ENCODE data around the gene AHR. TPM values are rescaled to one million over a fixed set of nuclear protein-coding genes. Genes with fewer than 3 reads are reported as not detected.
"Not testable (repeated sequence)": the region's sequence is repeated elsewhere in the genome, so short reads cannot be mapped to it uniquely, and the experiment has no call there.

Gene AHR
- total RNA-seq, 2 experiments from 2014 or later = 95.2 to 95.7 TPM

DNA sequence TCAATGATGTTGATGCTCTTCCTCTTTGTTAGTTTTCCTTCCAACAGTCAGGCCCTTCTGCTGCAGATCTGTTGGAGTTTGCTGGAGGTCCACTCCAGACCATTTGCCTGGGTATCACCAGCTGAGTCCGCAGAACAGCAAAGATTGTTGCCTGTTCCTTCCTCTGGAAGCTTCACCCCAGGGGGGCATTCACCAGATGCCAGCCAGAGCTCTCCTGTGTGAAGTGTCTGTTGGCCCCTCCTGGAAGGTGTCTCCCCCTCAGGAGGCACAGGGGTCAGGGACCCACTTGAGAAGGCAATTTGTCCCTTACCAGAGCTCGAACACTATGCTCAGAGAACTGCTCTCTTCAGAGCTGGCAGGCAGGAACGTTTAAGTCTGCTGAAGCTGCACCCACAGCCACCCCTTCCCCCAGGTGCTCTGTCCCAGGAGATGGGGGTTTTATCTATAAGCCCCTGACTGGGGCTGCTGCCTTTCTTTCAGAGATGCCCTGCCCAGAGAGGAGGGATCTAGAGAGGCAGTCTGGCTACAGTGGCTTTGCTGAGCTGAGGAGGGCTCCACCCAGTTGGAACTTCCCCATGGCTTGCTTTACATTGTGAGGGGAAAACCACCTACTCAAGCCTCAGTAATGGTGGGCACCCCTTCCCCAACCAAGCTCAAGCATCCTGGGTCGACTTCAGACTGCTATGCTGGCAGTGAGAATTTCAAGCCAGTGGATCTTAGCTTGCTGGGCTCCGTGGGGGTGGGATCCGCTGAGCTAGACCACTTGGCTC is 55.4 kb downstream of the AHR start:
- H3K36me3 Mint-ChIP-seq (ENCODE audit: low read depth) = peaks cover 15% of the 10 kb centered on the region
- H3K4me3 ChIP-seq (ENCODE audit: low read length); H3K4me1 ChIP-seq (ENCODE audit: insufficient read depth, low read length); H3K27me3 Mint-ChIP-seq; H3K9me3 ChIP-seq (ENCODE audit: control insufficient read depth in 1 of 2, insufficient read depth in 1 of 2, low read length in 2 of 2); H3K27ac ChIP-seq (ENCODE audit: low read depth in 1 of 2, low read length in 2 of 2); H3K4me3 Mint-ChIP-seq; intact Hi-C loops (cut with DNase I, micrococcal nuclease); H3K36me3 ChIP-seq (ENCODE audit: insufficient read depth, low read length); DNase-seq; POLR2A ChIA-PET; H3K27ac Mint-ChIP-seq; CTCF ChIA-PET; H3K27me3 ChIP-seq (ENCODE audit: control insufficient read depth in 1 of 2, insufficient read depth in 2 of 2, low read length in 2 of 2); H3K4me1 Mint-ChIP-seq (ENCODE audit: low read depth); ATAC-seq (ENCODE audit: poor library complexity): not testable (repeated sequence)
- H3K9me3 Mint-ChIP-seq = peaks cover 11% of the 10 kb centered on the region

DNA sequence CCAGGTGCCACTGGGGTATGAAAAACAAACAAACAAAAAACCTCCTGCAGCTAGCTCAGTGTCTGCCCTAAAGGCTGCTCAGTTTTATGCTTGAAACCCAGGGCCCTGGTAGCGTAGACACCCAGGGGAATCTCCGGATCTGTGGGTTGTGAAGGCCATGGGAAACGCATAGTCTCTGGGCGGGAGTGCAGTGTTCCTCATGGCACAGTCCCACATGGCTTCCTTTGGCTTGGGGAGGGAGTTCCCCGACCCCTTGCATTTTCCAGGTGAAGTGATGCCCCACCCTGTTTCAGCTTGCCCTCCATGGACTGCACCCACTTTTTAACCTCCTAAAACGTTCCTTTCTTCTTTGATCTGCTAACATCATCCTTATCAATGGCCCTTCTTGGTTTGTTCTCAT is 56.0 kb downstream of the AHR start:
- Mint-ChIP-seq H3K27me3 (no peaks in the 10 kb centered on the region), H3K4me1 (ENCODE audit: low read depth) (no peaks in the 10 kb centered on the region), H3K36me3 (ENCODE audit: low read depth) (peaks cover 15% of the 10 kb centered on the region), H3K27ac (no peak overlapping the region), H3K4me3 (no peak overlapping the region), H3K9me3 (peaks cover 11% of the 10 kb centered on the region)
- ChIA-PET CTCF (no interaction called here), POLR2A (no interaction called here)
- intact Hi-C loops (cut with DNase I, micrococcal nuclease) = no loop called here
- TF ChIP-seq, protein P1, sequence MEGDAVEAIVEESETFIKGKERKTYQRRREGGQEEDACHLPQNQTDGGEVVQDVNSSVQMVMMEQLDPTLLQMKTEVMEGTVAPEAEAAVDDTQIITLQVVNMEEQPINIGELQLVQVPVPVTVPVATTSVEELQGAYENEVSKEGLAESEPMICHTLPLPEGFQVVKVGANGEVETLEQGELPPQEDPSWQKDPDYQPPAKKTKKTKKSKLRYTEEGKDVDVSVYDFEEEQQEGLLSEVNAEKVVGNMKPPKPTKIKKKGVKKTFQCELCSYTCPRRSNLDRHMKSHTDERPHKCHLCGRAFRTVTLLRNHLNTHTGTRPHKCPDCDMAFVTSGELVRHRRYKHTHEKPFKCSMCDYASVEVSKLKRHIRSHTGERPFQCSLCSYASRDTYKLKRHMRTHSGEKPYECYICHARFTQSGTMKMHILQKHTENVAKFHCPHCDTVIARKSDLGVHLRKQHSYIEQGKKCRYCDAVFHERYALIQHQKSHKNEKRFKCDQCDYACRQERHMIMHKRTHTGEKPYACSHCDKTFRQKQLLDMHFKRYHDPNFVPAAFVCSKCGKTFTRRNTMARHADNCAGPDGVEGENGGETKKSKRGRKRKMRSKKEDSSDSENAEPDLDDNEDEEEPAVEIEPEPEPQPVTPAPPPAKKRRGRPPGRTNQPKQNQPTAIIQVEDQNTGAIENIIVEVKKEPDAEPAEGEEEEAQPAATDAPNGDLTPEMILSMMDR (IDR thresholded peaks at IDR 0.05) = no peak
- no peak for ATAC-seq (ENCODE audit: poor library complexity)
- Histone ChIP-seq H3K36me3 (ENCODE audit: insufficient read depth, low read length) (no peaks in the 10 kb centered on the region), H3K4me3 (ENCODE audit: low read length) (no peak overlapping the region), H3K9me3 (ENCODE audit: control insufficient read depth in 1 of 2, insufficient read depth in 1 of 2, low read length in 2 of 2) (no peaks in the 10 kb centered on the region), H3K4me1 (ENCODE audit: insufficient read depth, low read length) (no peaks in the 10 kb centered on the region), H3K27ac (ENCODE audit: low read depth in 1 of 2, low read length in 2 of 2) (no peak overlapping the region), H3K27me3 (ENCODE audit: control insufficient read depth in 1 of 2, insufficient read depth in 2 of 2, low read length in 2 of 2) (no peaks in the 10 kb centered on the region)
- DNase-seq = no peak

DNA sequence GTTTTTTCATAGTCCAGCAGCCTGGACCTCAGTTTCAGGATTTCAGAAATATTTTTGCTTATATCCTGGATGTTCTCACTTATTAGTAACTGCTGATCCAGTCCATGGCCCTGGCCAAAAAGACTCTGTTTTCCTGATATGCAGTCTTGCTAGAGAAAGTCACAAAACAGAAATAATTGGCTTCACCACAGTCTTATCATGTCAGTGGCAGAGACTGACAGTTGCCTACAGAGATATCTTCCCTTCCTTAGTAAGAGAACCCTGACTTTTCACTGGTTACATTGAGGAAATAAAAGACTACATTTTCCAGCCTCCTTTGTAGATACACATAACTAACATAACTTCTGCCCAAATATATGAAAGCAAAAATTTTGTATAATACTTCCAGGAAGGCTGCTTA is 56.6 kb downstream of the AHR start:
- H3K4me3 Mint-ChIP-seq = no peak overlapping the region
- H3K36me3 Mint-ChIP-seq (ENCODE audit: low read depth) = peaks cover 15% of the 10 kb centered on the region

More for the DNA sequence above, 56.6 kb downstream of the AHR start:
- intact Hi-C loops (cut with DNase I, micrococcal nuclease) = no loop called here
- DNase-seq (no peak), ATAC-seq (ENCODE audit: poor library complexity) (no peak)
- TF ChIP-seq, protein P1 (IDR thresholded peaks at IDR 0.05) = no peak
- peaks cover 9% of the 10 kb centered on the region for H3K9me3 Mint-ChIP-seq
- no peak overlapping the region for H3K27ac Mint-ChIP-seq
- no peaks in the 10 kb centered on the region for H3K4me1 Mint-ChIP-seq (ENCODE audit: low read depth)
- no peaks in the 10 kb centered on the region for H3K4me1 ChIP-seq (ENCODE audit: insufficient read depth, low read length)
- no peak overlapping the region for H3K4me3 ChIP-seq (ENCODE audit: low read length)
- no peaks in the 10 kb centered on the region for H3K9me3 ChIP-seq (ENCODE audit: control insufficient read depth in 1 of 2, insufficient read depth in 1 of 2, low read length in 2 of 2)
- H3K27me3 ChIP-seq (ENCODE audit: control insufficient read depth in 1 of 2, insufficient read depth in 2 of 2, low read length in 2 of 2) = no peaks in the 10 kb centered on the region
- H3K27me3 Mint-ChIP-seq = no peaks in the 10 kb centered on the region
- no peaks in the 10 kb centered on the region for H3K36me3 ChIP-seq (ENCODE audit: insufficient read depth, low read length)
- no peak overlapping the region for H3K27ac ChIP-seq (ENCODE audit: low read depth in 1 of 2, low read length in 2 of 2)
- POLR2A ChIA-PET = no interaction called here
- CTCF ChIA-PET = no interaction called here

All from CD4-positive, alpha-beta T cell (primary cell).